ENCODE measurements around the gene PARD3B. TPM values are rescaled to one million over a fixed set of nuclear protein-coding genes. Genes with fewer than 3 reads are reported as not detected.

Gene PARD3B
- total RNA-seq, 4 donors from 2014 or later, result 32.8 to 69.6 (median 47.3) TPM

- no peak for TF ChIP-seq CTCF (IDR thresholded peaks at IDR 0.05; ENCODE audit: low read depth)
Measured at GRCh38 chr2:204541637-204542036, 3.6 kb upstream of the PARD3B start.

- TF ChIP-seq CTCF (IDR thresholded peaks at IDR 0.05; ENCODE audit: low read depth), result no peak
Measured at GRCh38 chr2:204542982-204543608, 2.2 kb upstream of the PARD3B start.

GRCh38 chr2:204545861-204546735 is 823 bp downstream of the PARD3B start:
- no peak for TF ChIP-seq CTCF (IDR thresholded peaks at IDR 0.05; ENCODE audit: low read depth)

GRCh38 chr2:204550751-204551511 is 5.7 kb downstream of the PARD3B start:
- no peak for TF ChIP-seq CTCF (IDR thresholded peaks at IDR 0.05; ENCODE audit: low read depth)

- no peak for TF ChIP-seq CTCF (IDR thresholded peaks at IDR 0.05; ENCODE audit: low read depth)
Measured at GRCh38 chr2:204551512-204551863, 6.2 kb downstream of the PARD3B start.

GRCh38 chr2:204557604-204558003 is 12.3 kb downstream of the PARD3B start:
- no peak for TF ChIP-seq CTCF (IDR thresholded peaks at IDR 0.05; ENCODE audit: low read depth)

GRCh38 chr2:204560902-204561301 is 15.6 kb downstream of the PARD3B start:
- no peak for TF ChIP-seq CTCF (IDR thresholded peaks at IDR 0.05; ENCODE audit: low read depth)

Measured in subcutaneous adipose tissue (tissue), 4 donors.